ENCODE results near the gene TRIM71.
"Not testable (repeated sequence)": the region's sequence is repeated elsewhere in the genome, so short reads cannot be mapped to it uniquely, and the experiment has no call there.

Gene TRIM71

GRCh38 chr3:32945136-32945535 is 127.3 kb downstream of the TRIM71 start:
- Histone ChIP-seq H3F3A (ENCODE audit: insufficient read depth, low read length) (no peaks in the 10 kb centered on the region), H2AFZ (ENCODE audit: low read length) (no peak overlapping the region), H3K4me2 (ENCODE audit: low read length) (no peak overlapping the region), H3K9me2 (ENCODE audit: low read depth, low read length) (no peaks in the 10 kb centered on the region), H3K9me3 (ENCODE audit: low read length) (no peaks in the 10 kb centered on the region), H3K36me3 (ENCODE audit: insufficient read depth, low read length) (no peaks in the 10 kb centered on the region), H3K4me3 (ENCODE audit: low read depth, low read length, poor library complexity, severe bottlenecking) (no peak overlapping the region), H3K9ac (ENCODE audit: low read length) (no peak overlapping the region), H3K27me3 (ENCODE audit: insufficient read depth, low read length) (no peaks in the 10 kb centered on the region; the same call in 1 of the 2 replicates), H3K4me1 (ENCODE audit: insufficient read depth, low read length, severe bottlenecking) (peaks cover 5% of the 10 kb centered on the region), H4K20me1 (ENCODE audit: insufficient read depth, low read length) (no peaks in the 10 kb centered on the region), H3K27ac (ENCODE audit: low read depth, low read length, poor library complexity, severe bottlenecking) (no peak overlapping the region), H3K79me2 (ENCODE audit: insufficient read depth, low read length) (no peaks in the 10 kb centered on the region)
- TF ChIP-seq EZH2 (IDR thresholded peaks at IDR 0.05; ENCODE audit: borderline replicate concordance, low read length), result no peak
- TF ChIP-seq CTCF (IDR thresholded peaks at IDR 0.05; ENCODE audit: low read length), result no peak

GRCh38 chr3:32945598-32945997 is 127.8 kb downstream of the TRIM71 start:
- H3K27ac ChIP-seq (ENCODE audit: low read depth, low read length, poor library complexity, severe bottlenecking); H4K20me1 ChIP-seq (ENCODE audit: insufficient read depth, low read length); H3K79me2 ChIP-seq (ENCODE audit: insufficient read depth, low read length); H3K27me3 ChIP-seq (ENCODE audit: insufficient read depth, low read length); H3K9ac ChIP-seq (ENCODE audit: low read length); H3K36me3 ChIP-seq (ENCODE audit: insufficient read depth, low read length); H3F3A ChIP-seq (ENCODE audit: insufficient read depth, low read length); H3K9me2 ChIP-seq (ENCODE audit: low read depth, low read length); H3K4me2 ChIP-seq (ENCODE audit: low read length); H2AFZ ChIP-seq (ENCODE audit: low read length); H3K9me3 ChIP-seq (ENCODE audit: low read length); H3K4me3 ChIP-seq (ENCODE audit: low read depth, low read length, poor library complexity, severe bottlenecking); H3K4me1 ChIP-seq (ENCODE audit: insufficient read depth, low read length, severe bottlenecking): not testable (repeated sequence)

- no peak overlapping the region for H2AFZ ChIP-seq (ENCODE audit: low read length)
- H3K9me3 ChIP-seq (ENCODE audit: low read length), result no peaks in the 10 kb centered on the region
Measured at GRCh38 chr3:32946973-32947788, 129.4 kb downstream of the TRIM71 start.

More at GRCh38 chr3:32946973-32947788, 129.4 kb downstream of the TRIM71 start:
- Histone ChIP-seq H4K20me1 (ENCODE audit: insufficient read depth, low read length) (no peaks in the 10 kb centered on the region), H3K36me3 (ENCODE audit: insufficient read depth, low read length) (no peaks in the 10 kb centered on the region), H3K27ac (ENCODE audit: low read depth, low read length, poor library complexity, severe bottlenecking) (no peak overlapping the region), H3K9me2 (ENCODE audit: low read depth, low read length) (no peaks in the 10 kb centered on the region), H3K4me2 (ENCODE audit: low read length) (no peak overlapping the region), H3K4me3 (ENCODE audit: low read depth, low read length, poor library complexity, severe bottlenecking) (no peak overlapping the region), H3F3A (ENCODE audit: insufficient read depth, low read length) (no peaks in the 10 kb centered on the region), H3K79me2 (ENCODE audit: insufficient read depth, low read length) (no peaks in the 10 kb centered on the region), H3K4me1 (ENCODE audit: insufficient read depth, low read length, severe bottlenecking) (peaks cover 5% of the 10 kb centered on the region), H3K9ac (ENCODE audit: low read length) (no peak overlapping the region), H3K27me3 (ENCODE audit: insufficient read depth, low read length) (no peaks in the 10 kb centered on the region)
- TF ChIP-seq CTCF (IDR thresholded peaks at IDR 0.05; ENCODE audit: low read length), result no peak
- TF ChIP-seq EZH2 (IDR thresholded peaks at IDR 0.05; ENCODE audit: borderline replicate concordance, low read length), result no peak
